Transverse colon (tissue), 4 donors: ENCODE results near the gene NDUFA3.

Source experiments
- CTCF ChIP-seq, 5 experiments: fragments of 200-600 bp in 3 of 5; fragments of 450-650 bp in 2 of 5; sonication (generic) in 3 of 5; IDR thresholded peaks; 1 replicate in 2 of 5; 2 replicates in 3 of 5; pipeline ENCODE4 v1.5.1; 2016 to 2017; ENCODE audit warnings: antibody characterized with exemption in 5 of 5, inconsistent platforms in 3 of 5, mild to moderate bottlenecking in 2 of 5, moderate library complexity in 1 of 5
- EP300 ChIP-seq: sonication (generic); formaldehyde crosslinking; IDR thresholded peaks from one replicate; pipeline ENCODE4 v1.6.1; 2017; ENCODE audit warnings: antibody characterized with exemption, low read depth
- POLR2A ChIP-seq: fragments of 450-650 bp; IDR thresholded peaks from one replicate; pipeline ENCODE4 v1.6.1; 2016; ENCODE audit warnings: antibody characterized with exemption, mild to moderate bottlenecking, moderate library complexity
- POLR2AphosphoS5 ChIP-seq, 3 donors: sonication (generic); formaldehyde crosslinking; IDR thresholded peaks; one replicate each; pipeline ENCODE4 v1.6.1; 2016; ENCODE audit warnings: antibody characterized with exemption in 3 of 3

GRCh38 chr19:54125713-54126112 lies 23.1 kb downstream of the NDUFA3 start:
- no peak for TF ChIP-seq POLR2A
- no peak for TF ChIP-seq CTCF (IDR thresholded peaks at IDR 0.05)
- no peak for TF ChIP-seq EP300
- no peak for TF ChIP-seq POLR2AphosphoS5 (IDR thresholded peaks at IDR 0.05)
